DMS153 treated with DMSO at 0.1 percent for 48 hours (cell line): Measurements from ENCODE around the gene PDXK.

Experiments used
- DNase-seq: peaks from one replicate; lab custom pipeline; 2025; ENCODE audit not compliant: unreplicated experiment; lab: John Stamatoyannopoulos, UW

PDXK gene

GRCh38 chr21:43801006-43801783, 82.3 kb downstream of the PDXK start:
- DNase-seq = no peak

GRCh38 chr21:43802713-43803313, 83.9 kb downstream of the PDXK start:
- no peak for DNase-seq

DNA sequence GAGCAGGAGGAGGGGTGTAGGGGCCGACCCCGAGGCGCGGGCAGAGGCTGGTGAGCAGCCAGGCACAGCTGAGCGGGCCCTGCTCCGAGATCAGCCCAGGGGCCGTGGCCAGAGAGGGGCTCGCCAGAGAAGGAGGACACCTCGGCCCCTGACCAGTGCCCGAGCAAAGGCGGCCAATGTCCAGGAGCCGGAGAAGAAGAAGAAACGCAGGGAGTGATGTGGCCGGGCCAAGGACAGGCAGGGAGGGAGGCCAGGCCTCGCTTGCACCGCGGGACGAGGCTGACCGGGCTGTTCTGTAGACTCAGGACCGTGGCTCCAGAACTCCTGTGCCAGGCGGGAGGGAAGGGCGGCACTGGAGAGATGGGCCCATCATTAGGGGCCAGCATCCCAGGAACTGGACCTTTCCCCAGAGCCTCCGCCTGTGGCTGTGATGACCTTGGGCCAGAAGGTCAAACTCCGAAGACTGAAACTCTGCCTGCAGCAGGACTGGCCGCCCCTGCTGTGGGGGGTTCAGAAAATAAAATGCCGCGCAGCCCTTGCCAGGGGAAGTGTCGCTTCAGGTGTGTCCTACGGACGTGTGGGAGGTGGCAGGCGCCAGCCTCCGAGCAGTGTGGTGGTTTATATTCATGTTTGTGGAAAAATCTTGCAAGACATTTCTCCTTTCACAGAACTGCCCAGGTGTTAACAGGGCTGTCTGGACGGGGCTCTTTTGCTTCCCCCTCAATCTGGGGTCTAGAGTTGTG, 84.8 kb downstream of the PDXK start:
- DNase-seq = no peak

DNA sequence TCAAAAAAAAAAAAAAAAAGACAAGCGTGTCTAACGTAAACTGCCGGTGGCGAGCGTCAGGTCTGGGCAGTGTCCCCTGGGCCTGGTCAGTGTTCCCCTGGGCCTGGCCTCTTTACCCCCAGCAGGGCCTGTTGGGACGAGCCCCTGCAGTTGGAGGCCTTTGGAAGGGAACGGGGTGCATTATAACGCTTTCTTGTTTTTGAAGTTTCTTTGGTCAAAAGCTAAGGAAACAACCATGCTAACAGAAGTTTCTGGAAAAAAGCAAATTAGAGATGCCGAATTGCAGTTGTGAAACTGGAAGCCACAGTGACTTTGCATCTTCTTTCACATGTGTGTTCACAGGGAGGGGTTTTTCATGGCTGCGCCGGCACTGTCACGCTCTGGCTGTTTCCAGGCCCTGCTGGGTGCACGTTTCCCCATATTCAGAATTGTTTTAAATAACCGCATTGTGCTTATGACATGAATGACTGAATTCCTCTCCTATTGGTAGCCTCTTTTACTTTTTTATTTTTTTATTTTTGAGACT, 86.4 kb downstream of the PDXK start:
- no peak for DNase-seq

DNA sequence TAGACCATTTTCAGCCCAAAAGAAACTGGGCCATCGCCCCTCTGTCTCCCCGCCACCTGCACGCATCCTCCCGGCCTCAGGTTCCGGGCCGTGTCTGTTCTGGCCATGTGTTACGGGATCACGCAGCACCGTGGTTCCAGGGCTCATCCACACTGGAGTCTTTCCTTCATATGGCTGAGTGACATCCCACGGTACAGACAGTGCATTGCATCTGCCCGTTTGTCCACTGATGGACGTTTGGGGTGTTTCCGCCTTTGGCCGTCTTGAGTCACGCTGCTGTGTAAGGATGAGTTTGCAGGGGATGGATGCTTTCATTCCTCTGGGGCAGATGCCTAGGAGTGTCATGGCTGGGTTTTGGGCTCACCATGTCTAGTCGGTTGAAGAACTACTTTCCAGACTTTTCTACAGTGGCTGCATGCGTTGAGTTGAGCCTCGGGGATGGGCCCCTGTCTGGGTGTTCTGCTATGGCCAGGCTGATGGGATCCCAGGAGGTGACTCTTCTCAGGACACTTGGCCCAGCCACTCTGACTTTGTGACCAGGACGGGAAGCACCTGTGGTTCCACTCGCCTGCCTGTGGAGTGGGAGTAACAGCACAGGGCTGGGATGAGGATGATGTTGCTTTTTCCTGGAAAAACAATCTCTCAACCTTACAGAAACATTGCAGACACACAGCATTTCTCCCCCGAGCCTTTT, 87.2 kb downstream of the PDXK start:
- no peak for DNase-seq

- no peak for DNase-seq
These were observed 89.4 kb downstream of the PDXK start for GRCh38 chr21:43808367-43808766.

GRCh38 chr21:43808832-43809251, 89.9 kb downstream of the PDXK start:
- no peak for DNase-seq

DNA sequence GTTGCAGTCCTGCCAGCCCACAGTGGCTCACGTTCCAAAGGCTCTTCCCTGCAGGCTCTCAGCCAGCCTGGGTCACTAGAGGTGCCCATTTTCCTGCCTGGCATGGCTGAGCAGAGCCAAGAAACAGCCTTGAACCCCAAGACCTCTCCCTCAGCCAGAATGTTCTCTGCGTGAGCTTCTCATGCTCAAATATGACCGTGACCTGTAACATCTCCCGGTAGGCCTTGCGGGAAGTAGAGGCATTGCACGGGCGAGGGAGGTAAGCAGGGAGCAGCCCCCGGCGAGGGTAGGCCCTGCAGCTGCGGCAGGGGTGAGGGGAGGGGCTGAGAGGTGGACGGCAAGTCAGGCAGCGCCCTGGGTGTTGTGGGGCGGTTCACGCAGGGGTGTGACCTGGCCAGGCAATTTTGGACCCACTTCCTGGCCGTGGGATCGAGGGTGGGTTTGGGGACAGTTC, 90.4 kb downstream of the PDXK start:
- no peak for DNase-seq

- DNase-seq = no peak
These were observed 91.0 kb downstream of the PDXK start for GRCh38 chr21:43809853-43810504.

- peak; percentile 62 for DNase-seq
These were observed 91.8 kb downstream of the PDXK start for GRCh38 chr21:43810505-43811261.

DNA sequence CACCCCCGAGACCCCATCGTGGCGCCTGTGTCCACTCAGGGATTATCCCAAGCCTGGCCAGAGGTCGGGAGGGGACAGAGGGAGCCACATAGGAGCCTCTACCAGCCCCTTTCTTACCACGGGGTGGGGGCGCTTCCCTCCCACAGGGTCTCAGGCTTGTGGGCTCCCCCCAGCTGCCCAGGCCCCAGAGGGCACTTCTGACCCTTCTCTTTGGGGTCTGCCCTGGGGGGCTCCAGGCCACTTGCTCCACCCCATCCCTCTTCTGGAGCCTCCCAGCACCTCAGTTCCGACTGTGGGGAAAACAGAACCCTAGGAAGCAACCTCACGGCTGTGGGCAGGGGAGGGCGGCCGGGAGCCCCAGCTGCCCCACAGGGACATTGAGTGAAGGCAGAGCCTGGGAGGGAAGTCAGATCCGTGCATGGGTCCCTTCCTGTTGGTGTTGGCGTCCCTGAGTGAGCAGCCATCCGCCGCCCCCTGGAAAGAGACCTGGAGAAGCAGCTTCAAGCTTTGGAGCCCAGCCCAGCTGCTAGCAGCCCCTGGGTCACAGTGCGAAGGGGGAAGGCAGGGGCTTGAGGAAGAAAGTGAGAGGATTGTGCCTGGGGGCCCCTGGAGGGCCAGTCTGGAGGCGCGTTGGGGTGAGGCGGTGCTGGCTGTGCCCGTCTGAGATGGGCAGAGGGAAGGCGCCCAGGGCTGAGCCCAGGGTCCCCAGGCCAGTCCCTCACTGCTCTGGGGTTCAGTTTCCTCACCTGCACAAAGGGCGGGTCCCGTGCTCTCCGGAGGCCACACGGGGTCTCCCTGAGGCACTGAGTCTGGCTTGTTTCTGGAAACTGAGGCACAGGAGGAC, 92.6 kb downstream of the PDXK start:
- DNase-seq = no peak
